ENCODE measurements around the gene MRPL21.

GRCh38 chr11:68847395-68847794 is 56.2 kb downstream of the MRPL21 start:
- TF ChIP-seq EZH2 (IDR thresholded peaks at IDR 0.05; ENCODE audit: insufficient read depth, poor library complexity, severe bottlenecking) (no peak), EZH2phosphoT487 (IDR thresholded peaks at IDR 0.05; ENCODE audit: insufficient read depth, low read depth) (no peak)

Data from GM23248 (cell line).